Activated CD8-positive, alpha-beta memory T cell treated with anti-CD3 and anti-CD28 coated beads, Interleukin-2, amount 10 ng/mL, durations not matched to agents 7 days and 5 days (primary cell): ENCODE measurements around the gene ANKS1A. TPM values are rescaled to one million over a fixed set of nuclear protein-coding genes. Genes with fewer than 3 reads are reported as not detected.

Experiments used
- ATAC-seq: fragments of 150-1000 bp; cut with Tn5 transposase; one replicate; pipeline ENCODE4 v1.10.0; 2021; ENCODE audit warnings: moderate library complexity
- CTCF ChIA-PET: fragments of 350-600 bp; sonication (Branson Sonifier 250); formaldehyde crosslinking; loops from one replicate; lab custom pipeline; 2021; ENCODE audit warnings: antibody characterized with exemption; lab: Charles Lee
- DNase-seq: peaks from one replicate; pipeline ENCODE4 v3.0.0-alpha.2; 2020
- H3K27ac Mint-ChIP-seq: one replicate; pipeline ENCODE4 v1.8.0; 2021; ENCODE audit warnings: mild to moderate bottlenecking, mixed read lengths
- H3K27me3 Mint-ChIP-seq: one replicate; pipeline ENCODE4 v1.8.0; 2021; ENCODE audit warnings: mixed read lengths
- H3K36me3 Mint-ChIP-seq: one replicate; pipeline ENCODE4 v1.8.0; 2021; ENCODE audit warnings: mild to moderate bottlenecking, mixed read lengths
- H3K4me1 Mint-ChIP-seq: one replicate; pipeline ENCODE4 v1.8.0; 2021; ENCODE audit warnings: mixed read lengths
- H3K4me3 Mint-ChIP-seq: one replicate; pipeline ENCODE4 v1.8.0; 2021; ENCODE audit warnings: mild to moderate bottlenecking, moderate library complexity, mixed read lengths
- H3K9me3 Mint-ChIP-seq: one replicate; pipeline ENCODE4 v1.8.0; 2022; ENCODE audit warnings: low read depth, mixed read lengths
- total RNA-seq, 2 experiments: library from RNA; stranded (reverse); gene quantifications; one replicate each; pipeline ENCODE4 v1.2.3, GENCODE V29; 2021

The ANKS1A gene
- total RNA-seq, 2 experiments from 2014 or later: 8.3 to 9.6 TPM

DNA sequence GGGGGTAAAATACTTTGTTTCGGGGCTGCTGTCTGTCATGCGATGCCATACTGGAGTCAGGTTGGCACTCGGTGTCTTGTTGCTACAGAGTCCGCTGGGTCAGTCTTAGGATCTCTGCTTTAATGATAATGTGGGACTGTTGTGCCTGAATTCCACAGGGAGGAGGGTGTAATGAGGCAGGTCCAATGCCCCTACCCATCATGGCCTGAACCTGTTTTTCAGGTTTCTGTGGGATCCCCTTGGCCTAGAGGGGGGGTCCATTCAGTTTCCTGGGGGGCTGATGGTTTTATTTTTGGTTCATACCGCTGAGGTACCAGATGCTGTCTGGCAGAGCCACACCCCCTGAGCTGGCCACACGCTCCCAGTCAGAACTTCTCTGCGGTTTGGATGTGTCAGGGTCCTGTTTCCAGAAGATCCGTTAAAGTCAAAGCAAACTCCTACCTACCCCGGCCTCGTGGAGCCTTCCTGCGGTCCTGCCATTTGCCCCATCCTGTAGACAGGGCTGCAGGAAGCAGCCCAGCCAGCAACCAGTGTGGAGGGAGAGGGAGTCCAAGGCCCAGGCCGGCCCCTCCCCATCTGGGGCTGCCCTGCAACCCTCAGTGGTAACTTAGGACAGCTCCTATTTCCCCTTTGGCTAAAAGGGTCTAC, 182.4 kb downstream of the ANKS1A start:
- no peak for DNase-seq
- CTCF ChIA-PET: no interaction called here
- Mint-ChIP-seq H3K27me3 (no peaks in the 10 kb centered on the region), H3K4me1 (no peaks in the 10 kb centered on the region), H3K36me3 (no peaks in the 10 kb centered on the region), H3K4me3 (no peak overlapping the region), H3K27ac (no peak overlapping the region), H3K9me3 (no peaks in the 10 kb centered on the region)
- ATAC-seq: no peak

DNA sequence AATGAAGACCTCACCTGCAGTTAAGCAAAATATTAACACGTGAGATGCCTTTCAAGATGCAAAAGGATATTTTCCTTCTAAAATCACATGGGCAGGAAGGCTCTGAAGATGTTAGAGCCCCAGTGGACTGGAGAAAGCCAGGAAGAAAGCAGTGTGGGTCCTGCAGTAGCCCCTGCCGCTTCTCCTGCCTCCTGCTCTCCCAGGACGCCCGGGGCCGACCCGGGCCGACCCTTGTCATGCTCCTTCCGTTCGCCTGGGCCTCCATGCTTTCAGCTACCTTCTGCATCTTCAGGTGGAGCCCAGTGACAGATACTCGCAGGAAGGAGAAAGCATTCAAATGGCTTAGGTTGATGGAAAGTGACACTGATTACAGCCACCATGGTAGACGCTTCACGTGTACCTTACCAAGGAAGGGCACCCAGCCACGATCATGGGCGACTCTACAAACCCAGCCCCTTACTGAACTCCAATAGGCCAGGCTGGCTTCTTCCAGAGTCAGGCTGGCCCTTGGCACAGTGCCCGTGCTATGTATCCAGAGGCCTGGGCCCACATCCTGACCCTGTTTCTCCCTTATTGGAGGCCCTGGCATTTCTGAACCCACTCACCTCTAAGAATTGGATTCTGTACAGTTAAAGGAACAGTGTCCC, 183.1 kb downstream of the ANKS1A start:
- H3K4me3 Mint-ChIP-seq: no peak overlapping the region
- H3K4me1 Mint-ChIP-seq: no peaks in the 10 kb centered on the region
- no peaks in the 10 kb centered on the region for H3K9me3 Mint-ChIP-seq
- CTCF ChIA-PET: no interaction called here
- H3K27me3 Mint-ChIP-seq: no peaks in the 10 kb centered on the region
- no peaks in the 10 kb centered on the region for H3K36me3 Mint-ChIP-seq
- ATAC-seq: no peak
- no peak for DNase-seq
- no peak overlapping the region for H3K27ac Mint-ChIP-seq

DNA sequence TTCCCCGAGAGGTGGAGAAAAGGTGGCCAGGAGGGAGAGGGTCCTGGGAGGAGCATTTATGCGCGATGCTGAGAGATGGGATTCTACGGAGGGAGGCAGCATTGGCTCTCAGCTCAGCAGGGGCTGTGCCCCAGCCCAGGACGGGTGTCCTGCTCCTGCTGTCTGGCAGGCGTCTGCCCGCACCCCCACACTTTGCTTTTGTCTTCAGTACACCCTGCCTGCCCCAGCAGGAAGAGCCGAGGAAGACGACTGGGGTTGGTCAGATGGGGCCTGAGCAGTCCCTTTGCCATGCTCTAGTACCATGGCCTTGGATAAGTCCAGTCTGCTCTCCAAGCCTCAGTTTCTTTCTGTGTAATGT, 183.6 kb downstream of the ANKS1A start:
- Mint-ChIP-seq H3K27ac (no peak overlapping the region), H3K4me3 (no peak overlapping the region), H3K4me1 (no peaks in the 10 kb centered on the region), H3K36me3 (no peaks in the 10 kb centered on the region), H3K9me3 (no peaks in the 10 kb centered on the region), H3K27me3 (no peaks in the 10 kb centered on the region)
- ATAC-seq (no peak), DNase-seq (no peak)
- CTCF ChIA-PET: no interaction called here

DNA sequence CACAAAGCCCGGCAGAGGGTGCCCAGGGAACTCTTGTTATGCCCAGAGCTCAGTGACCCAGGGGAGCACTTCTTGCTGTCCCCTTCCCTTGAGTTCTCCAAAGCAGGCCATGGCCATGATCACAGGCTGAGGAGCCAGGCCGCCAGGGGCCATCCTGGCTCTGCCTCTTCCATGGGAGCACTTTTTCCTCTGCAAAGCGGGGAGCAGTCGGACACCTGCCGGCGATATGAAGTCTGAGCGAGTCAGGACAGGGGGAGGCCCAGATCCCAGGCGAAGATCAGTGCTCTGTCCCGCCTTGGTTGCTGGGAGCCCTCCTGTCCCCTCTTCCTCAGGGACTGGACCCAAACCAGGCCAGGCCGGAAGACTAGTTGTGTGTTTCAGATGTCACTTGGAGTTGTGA, 184.2 kb downstream of the ANKS1A start:
- Mint-ChIP-seq H3K4me1 (no peaks in the 10 kb centered on the region), H3K36me3 (no peaks in the 10 kb centered on the region), H3K4me3 (no peak overlapping the region), H3K27me3 (no peaks in the 10 kb centered on the region), H3K27ac (no peak overlapping the region), H3K9me3 (no peaks in the 10 kb centered on the region)
- ATAC-seq (no peak), DNase-seq (no peak)
- CTCF ChIA-PET: no interaction called here

DNA sequence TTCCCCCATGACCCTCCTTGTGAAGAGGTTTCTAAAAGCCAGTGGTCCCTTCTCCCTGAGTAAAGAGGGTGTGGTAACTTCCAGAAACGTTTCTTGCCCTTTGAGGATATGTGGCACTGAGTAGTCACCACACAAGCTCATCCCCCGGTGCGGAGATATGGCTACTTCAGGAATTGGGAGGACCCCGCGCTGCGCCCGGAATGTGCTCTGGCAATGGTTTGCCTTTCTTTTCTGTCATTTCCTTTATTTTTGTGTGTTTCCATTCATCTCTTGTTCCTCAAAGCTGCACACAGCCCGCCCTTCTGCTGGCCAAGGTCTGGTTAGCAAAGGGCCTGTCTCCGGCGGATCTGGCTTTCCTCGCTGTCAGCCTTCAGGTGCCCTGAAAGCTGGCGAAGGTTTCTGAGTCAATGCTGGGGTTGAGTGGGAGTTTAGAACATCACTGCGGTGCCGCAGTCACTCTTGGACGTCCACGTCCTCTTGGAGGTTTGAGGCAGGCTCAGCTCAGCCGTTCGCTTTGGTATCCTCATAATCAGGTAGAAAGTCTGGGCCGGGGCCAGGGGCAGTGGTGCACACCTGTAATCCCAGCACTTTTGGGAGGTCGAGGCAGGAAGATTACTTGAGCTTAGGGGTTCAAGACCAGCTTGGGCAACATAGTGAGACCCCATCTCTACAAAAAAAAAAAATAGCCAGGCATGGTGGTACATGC, 184.9 kb downstream of the ANKS1A start:
- no peaks in the 10 kb centered on the region for H3K27me3 Mint-ChIP-seq

DNA sequence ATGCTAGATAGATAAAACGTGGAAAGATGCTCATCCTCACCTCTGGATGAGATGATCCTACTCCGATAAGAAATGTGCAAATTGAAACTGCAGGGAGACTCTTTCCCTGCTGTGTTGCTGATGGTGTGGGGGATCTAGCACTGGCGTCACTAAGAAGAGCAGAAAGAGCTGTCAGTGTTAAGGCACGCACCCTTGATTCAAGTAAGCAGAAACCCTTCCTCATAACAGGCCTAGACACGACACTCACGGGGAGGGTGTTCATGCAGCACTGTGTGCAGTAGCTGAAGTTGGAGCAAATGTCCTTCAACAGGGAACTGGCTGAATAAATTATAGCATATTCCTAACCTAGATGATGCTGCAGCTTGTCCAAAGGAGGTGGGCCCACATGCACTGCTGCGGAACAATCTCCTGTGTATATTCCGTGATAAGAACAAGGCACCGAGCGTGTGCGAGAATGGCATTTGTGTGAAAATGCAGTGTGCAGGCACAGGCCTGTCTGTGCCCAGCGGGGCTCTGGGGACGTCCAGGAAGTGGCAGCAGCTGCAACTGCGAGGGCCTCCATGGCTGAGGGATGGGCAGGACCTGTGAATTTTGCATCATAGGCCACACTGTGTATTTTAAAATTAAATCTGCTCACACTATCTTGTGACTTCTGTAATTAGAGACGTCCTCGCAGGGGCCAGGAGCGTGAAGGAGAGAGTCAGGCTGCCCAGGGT, 188.1 kb downstream of the ANKS1A start:
- Mint-ChIP-seq H3K36me3 (no peaks in the 10 kb centered on the region), H3K27ac (no peak overlapping the region), H3K27me3 (no peaks in the 10 kb centered on the region), H3K4me3 (no peak overlapping the region), H3K4me1 (peaks cover 2% of the 10 kb centered on the region), H3K9me3 (no peaks in the 10 kb centered on the region)
- ATAC-seq: no peak
- no peak for DNase-seq
- CTCF ChIA-PET: no interaction called here

More for the DNA sequence above, 184.9 kb downstream of the ANKS1A start:
- H3K9me3 Mint-ChIP-seq: no peaks in the 10 kb centered on the region
- no peaks in the 10 kb centered on the region for H3K4me1 Mint-ChIP-seq
- H3K27ac Mint-ChIP-seq: no peak overlapping the region
- ATAC-seq (no peak), DNase-seq (no peak)
- CTCF ChIA-PET: interaction anchor here (1.1 kb wide), 1 partner anchor 132 kb away, joined by 3 read pairs; no protein-coding TSS in a partner anchor
- no peak overlapping the region for H3K4me3 Mint-ChIP-seq
- no peaks in the 10 kb centered on the region for H3K36me3 Mint-ChIP-seq

DNA sequence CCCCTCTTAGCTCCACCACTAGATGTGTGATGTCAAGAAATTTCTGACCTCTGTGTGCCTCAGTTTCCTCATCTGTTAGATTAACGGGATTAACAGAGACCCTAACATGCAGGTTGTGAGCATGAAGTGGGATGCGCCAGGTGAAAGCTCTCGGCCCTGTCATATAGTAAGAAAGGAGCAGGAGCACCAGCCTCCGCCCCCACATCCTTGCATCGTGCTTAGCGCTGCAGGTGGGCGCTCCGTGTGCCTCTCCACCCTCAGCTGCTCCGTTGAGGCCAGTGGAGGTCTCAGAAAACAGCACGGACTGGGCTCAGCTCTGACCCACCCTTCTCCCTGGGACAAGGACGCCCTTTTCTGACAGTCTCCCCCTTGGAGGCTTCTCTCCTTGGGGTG, 188.7 kb downstream of the ANKS1A start:
- DNase-seq (no peak), ATAC-seq (no peak)
- peaks cover 2% of the 10 kb centered on the region for H3K4me1 Mint-ChIP-seq
- H3K36me3 Mint-ChIP-seq: no peaks in the 10 kb centered on the region
- no peak overlapping the region for H3K4me3 Mint-ChIP-seq
- no peaks in the 10 kb centered on the region for H3K9me3 Mint-ChIP-seq
- CTCF ChIA-PET: no interaction called here
- H3K27ac Mint-ChIP-seq: no peak overlapping the region
- H3K27me3 Mint-ChIP-seq: no peaks in the 10 kb centered on the region

DNA sequence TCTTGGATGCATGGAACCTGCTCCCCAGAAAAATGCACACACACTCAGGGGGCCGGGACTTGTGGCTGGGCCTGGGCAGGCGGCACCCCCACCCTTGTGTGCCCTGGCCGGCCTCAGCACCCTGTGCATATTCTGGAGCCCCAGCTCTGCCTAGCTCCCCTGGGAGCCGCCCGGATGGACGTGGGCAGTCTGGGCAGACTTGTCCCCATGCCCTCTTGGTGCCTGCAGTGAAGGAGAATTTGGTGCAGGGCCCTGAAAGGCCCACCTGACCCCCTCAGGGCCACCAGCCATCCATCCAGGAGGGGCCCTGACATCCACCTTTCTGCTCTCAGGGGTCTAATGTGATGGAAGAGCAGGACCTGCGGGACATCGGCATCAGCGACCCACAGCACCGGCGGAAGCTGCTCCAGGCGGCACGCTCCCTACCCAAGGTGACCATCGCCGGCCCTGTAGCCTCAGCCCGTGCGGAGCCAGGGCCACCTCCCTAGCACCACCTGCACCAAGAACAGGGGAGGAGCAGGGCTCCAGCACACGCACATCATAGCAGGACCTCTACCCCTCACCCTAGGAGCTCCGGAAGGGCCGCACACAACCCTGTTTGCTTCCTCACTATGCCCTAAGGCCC, 189.3 kb downstream of the ANKS1A start:
- H3K9me3 Mint-ChIP-seq: no peaks in the 10 kb centered on the region
- H3K27ac Mint-ChIP-seq: no peak overlapping the region
- H3K36me3 Mint-ChIP-seq: no peaks in the 10 kb centered on the region
- H3K4me1 Mint-ChIP-seq: peaks cover 2% of the 10 kb centered on the region
- H3K27me3 Mint-ChIP-seq: no peaks in the 10 kb centered on the region
- DNase-seq (no peak), ATAC-seq (no peak)
- no peak overlapping the region for H3K4me3 Mint-ChIP-seq
- CTCF ChIA-PET: no interaction called here

DNA sequence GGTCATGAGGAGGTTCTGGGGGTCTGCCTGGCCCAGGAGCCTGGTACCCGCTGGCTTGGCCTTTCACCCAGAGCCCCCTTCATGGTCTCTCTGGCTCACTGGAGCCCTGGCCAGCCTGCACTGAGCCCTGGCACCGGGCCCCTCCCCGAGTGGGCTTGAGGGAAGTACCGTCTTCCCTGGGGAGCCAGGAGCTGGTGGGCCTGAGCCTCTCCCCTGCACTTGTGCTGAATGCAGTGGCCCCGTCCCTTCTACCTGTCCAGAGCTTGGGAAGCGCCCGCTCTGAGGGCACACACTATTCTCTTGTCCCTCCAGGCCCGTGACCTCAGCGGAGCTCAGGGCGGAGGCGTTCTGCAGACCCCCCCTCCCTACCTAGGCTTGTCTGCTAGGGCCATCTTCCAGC, 189.8 kb downstream of the ANKS1A start:
- Mint-ChIP-seq H3K27ac (no peak overlapping the region), H3K36me3 (no peaks in the 10 kb centered on the region), H3K9me3 (no peaks in the 10 kb centered on the region), H3K27me3 (no peaks in the 10 kb centered on the region), H3K4me1 (peaks cover 2% of the 10 kb centered on the region), H3K4me3 (no peak overlapping the region)
- CTCF ChIA-PET: no interaction called here
- ATAC-seq (no peak), DNase-seq (no peak)

DNA sequence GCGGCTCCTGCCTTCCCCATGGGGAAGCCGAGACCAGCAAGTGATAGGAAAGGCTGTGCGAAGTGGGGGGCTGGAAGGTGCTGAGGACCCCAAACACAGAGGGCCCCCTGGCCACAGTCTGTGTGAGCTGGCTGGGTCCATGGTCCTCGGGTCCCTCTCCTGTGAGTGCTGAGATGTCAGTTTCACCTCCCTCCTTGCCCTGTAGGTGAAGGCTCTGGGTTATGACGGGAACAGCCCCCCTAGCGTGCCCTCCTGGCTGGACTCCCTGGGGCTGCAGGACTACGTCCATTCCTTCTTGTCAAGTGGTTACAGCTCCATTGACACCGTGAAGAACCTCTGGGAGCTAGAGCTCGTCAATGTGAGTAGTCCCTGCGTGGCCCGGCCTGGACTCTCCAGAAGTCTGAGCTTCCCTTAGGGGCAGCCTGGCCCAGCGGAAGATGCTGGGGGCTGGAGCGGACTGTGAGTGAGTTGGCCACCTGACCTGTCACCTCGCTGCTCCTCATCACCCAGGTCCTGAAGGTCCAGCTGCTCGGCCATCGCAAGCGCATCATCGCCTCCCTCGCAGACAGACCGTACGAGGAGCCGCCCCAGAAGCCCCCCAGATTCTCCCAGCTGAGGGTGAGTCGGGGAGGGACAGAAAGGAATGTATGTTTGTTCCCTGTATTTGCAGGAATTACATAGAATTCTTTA, 190.4 kb downstream of the ANKS1A start:
- DNase-seq (no peak), ATAC-seq (no peak)
- H3K27ac Mint-ChIP-seq: no peak overlapping the region
- CTCF ChIA-PET: interaction anchor here (0.6 kb wide), 1 partner anchor 1080 kb away, joined by 3 read pairs; no protein-coding TSS in a partner anchor
- H3K27me3 Mint-ChIP-seq: no peaks in the 10 kb centered on the region
- H3K36me3 Mint-ChIP-seq: no peaks in the 10 kb centered on the region
- peaks cover 2% of the 10 kb centered on the region for H3K4me1 Mint-ChIP-seq
- H3K9me3 Mint-ChIP-seq: no peaks in the 10 kb centered on the region
- no peak overlapping the region for H3K4me3 Mint-ChIP-seq

DNA sequence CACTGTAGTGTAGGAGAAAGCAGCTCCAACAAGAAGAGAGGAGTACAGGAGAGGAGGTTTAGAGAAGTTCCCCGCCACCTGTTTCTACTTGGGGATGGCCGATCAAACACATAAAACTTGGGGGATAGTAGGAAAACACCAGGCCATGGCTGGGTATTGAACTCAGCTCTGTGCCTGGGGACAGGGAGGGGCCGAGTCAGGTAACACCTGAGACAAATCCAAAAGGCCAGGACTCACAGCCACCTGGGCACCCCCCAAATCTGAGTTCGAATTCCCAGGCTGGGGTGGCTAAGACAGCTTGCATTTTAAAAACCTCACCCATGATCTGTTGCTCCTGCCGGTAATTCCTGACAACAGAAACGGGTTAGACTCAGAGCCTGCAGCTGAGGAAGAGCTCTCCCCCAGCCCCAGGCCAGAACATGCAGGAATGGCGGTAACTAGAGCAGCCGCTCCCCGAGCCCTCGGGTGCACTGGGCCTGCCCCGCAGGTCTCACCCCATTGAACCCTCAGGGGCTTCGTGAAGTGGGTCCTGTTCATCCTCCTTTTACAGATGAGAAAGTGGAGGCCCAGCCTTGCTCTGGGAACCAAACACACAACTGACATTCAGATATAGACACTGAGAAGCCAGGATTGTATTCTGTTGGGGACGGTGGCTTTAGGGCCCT, 191.1 kb downstream of the ANKS1A start:
- Mint-ChIP-seq H3K4me3 (no peak overlapping the region), H3K9me3 (no peaks in the 10 kb centered on the region), H3K27me3 (no peaks in the 10 kb centered on the region), H3K36me3 (no peaks in the 10 kb centered on the region), H3K4me1 (peaks cover 2% of the 10 kb centered on the region), H3K27ac (no peak overlapping the region)
- DNase-seq (no peak), ATAC-seq (no peak)
- CTCF ChIA-PET: no interaction called here

DNA sequence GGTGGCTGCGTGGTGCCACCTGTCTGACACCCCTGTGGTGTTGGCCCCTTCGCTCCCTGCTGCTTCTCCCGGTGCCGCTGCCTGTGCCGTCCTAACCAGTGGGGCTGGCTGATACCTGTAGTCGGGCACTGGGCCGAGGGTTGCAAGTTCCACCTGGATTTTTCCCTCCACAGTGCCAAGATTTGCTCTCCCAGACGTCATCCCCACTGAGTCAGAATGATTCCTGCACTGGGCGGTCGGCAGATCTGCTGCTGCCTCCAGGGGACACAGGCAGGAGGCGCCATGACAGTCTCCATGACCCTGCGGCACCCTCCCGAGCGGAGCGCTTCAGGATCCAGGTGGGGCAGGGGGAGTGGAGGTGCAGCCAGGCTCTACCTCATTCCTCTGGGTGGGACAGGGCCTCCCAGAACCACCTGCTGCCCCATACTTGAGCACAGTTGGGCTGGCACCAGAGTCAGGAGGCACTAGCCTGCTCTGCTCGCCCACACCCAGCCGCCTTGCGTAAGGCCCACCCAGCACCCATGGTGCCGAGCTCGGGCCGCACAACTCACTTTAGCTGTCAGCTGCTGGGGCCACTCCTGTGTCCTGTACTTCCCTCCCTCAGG, 191.9 kb downstream of the ANKS1A start:
- DNase-seq (no peak), ATAC-seq (no peak)
- H3K9me3 Mint-ChIP-seq: no peaks in the 10 kb centered on the region
- peaks cover 2% of the 10 kb centered on the region for H3K4me1 Mint-ChIP-seq
- no peak overlapping the region for H3K4me3 Mint-ChIP-seq
- H3K27me3 Mint-ChIP-seq: no peaks in the 10 kb centered on the region
- no peak overlapping the region for H3K27ac Mint-ChIP-seq
- CTCF ChIA-PET: no interaction called here
- H3K36me3 Mint-ChIP-seq: no peaks in the 10 kb centered on the region
